GM12864 (cell line): ENCODE data around the gene SSBP3.

Experiments used
- DNase-seq: peaks from one replicate; pipeline ENCODE4 v3.0.0-alpha.2; 2011; ENCODE audit warnings: low read depth
- H3K4me3 ChIP-seq: 2 replicates; pipeline ENCODE4 v1.5.1; 2011; ENCODE audit warnings: mild to moderate bottlenecking, low read depth, low read length, control low read depth
- TF ChIP-seq, protein P1 (sequence below): IDR thresholded peaks from 2 replicates; pipeline ENCODE4 v1.5.1; 2011; ENCODE audit warnings: low read depth, mild to moderate bottlenecking, moderate library complexity, low read length, control low read depth, inconsistent platforms; ENCODE audit errors: missing control alignments

SSBP3 gene

DNA sequence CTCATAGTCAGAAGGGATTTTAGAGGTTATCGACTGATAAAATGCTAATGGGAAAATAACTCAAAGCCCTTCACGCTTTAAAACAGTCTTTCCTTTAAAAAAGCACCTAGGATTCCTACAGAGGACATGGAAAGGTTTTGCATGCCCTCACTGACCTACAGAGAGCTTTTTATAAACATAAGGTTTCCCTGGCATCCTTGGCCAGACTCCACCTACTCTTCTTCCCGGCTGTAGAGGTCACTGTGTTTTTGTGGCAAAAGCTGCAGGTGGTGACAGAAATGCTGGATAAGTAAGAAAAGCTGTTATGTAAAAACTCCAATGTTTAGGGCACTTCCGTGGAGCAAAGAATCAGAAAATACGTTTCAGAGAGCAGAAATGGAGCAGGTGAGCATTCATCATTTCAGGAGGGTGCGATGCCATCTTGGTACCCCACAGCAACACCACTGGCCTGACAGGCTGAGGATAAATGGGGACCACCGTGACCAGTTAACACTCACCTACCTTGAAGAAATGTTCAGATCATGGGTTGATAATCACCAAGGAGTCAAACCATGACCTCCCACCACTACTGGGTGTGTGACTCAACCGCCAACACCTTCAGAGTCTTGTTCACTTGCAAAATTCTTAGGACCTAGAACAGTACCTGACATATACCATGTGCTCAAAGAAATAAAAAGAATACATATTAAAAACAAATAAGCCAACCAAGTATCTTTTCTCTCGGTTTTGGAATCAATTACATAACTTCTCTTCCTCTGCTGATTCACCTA, 46.6 kb downstream of the SSBP3 start:
- no peak for DNase-seq
- TF ChIP-seq, protein P1, sequence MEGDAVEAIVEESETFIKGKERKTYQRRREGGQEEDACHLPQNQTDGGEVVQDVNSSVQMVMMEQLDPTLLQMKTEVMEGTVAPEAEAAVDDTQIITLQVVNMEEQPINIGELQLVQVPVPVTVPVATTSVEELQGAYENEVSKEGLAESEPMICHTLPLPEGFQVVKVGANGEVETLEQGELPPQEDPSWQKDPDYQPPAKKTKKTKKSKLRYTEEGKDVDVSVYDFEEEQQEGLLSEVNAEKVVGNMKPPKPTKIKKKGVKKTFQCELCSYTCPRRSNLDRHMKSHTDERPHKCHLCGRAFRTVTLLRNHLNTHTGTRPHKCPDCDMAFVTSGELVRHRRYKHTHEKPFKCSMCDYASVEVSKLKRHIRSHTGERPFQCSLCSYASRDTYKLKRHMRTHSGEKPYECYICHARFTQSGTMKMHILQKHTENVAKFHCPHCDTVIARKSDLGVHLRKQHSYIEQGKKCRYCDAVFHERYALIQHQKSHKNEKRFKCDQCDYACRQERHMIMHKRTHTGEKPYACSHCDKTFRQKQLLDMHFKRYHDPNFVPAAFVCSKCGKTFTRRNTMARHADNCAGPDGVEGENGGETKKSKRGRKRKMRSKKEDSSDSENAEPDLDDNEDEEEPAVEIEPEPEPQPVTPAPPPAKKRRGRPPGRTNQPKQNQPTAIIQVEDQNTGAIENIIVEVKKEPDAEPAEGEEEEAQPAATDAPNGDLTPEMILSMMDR, result no peak
- H3K4me3 ChIP-seq, result no peak overlapping the region

DNA sequence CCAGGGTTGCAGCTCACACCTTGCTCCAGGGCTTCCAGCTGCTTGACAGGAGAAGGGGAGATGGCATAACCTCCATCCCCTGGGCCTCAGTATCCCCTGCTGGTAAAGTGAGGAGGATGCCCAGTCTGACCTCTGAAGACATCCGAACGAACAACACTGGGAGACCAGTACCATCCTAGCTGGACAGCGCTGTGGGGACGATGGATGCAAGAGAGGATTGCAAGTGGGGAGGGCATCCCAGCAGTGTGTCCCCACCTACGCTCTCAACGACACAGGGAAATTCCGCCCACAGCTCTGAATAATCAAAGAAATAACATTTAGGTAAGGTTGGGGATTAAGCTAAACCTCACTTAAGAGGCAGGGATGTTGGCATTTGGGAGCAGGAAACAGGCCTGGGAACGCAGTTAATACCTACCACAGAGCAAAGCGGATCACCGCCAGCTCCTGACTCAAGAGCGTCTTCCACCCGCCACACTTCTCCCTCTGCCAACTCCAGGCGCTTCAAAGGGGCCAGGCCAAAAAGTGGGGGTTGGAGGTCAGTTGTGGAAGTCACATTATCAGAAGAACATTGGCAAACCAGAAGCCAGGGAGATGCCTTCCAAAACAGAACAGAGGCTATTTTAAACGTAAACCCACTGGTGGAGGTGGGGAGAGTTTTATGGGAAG, 47.6 kb downstream of the SSBP3 start:
- H3K4me3 ChIP-seq, result no peak overlapping the region
- TF ChIP-seq, protein P1, result no peak
- DNase-seq, result no peak

DNA sequence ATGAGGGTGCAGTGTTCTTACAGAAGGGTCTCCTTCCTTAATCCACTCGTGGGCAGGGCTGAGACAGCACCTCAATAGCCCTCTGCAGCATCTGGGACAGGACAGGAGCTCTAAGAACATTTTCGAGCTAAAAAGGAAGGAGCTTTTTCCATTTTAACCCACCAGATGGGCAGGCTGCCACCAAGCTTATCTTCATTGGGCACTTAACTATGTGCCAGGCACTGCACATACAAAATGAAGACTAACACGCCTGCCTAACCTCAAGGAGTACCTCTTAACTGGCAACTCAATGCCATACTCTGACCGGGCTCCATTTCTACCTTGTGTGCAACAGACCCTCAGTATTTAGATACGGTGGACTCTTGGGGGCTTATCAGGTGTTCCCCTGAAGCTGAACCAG, 48.2 kb downstream of the SSBP3 start:
- H3K4me3 ChIP-seq, result no peak overlapping the region
- no peak for DNase-seq
- TF ChIP-seq, protein P1, result no peak

DNA sequence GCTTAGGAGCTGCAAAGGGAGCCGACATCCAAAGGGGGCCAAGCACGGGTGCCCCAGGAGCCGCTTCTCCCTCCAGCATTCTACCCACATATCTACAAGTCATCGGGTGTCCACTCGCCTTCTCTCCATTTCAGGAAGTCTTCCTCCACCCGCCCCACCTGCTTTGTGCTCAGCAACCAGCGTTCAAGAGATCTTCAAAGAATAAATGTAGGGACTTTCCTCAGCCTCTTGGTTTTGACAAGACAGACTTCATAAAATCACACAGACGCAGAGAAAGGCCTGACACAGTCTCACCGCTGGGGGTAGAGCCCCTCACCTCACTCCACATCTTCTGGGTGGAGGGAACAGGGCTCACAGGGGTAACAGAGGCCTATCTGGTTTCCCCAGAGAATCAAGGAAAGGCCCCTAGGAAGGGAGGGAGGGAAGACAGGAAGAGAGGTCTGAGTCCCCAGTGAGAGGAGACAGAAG, 49.5 kb downstream of the SSBP3 start:
- no peak overlapping the region for H3K4me3 ChIP-seq

DNA sequence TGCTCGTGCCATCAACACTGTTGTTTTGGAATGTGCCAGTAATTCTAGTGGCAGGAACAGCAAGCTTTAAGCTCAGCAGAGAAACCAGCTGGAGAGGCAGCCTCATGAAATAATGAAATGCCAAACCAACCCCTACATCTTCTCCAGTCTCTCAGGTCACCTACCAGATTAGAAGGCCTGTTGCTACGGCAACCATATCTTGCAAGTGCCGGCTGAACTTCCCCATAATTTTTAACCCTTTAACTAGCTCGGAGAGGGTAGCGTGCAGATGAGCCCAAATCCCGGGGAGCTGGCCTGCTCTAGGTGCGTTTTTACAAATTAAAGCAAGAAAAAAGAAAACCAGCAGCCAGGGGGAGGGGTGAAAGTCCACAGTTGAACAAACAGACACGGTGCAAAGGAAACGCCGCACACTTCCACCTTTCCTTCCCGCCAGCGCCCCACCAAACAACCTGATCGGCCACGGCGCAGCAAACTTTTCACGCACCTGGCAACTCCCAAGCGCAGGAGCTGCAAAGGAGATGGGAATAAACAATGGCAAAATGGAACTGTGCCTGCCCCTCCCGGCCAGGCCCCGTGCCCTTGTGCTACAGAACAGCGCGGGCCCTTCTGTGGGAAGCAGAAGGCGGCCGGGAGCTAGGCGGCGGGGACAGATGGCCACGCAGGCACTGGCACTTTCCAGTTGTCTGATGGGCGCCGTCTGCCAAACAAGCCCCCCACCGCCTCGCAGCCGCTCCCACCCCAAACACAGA, 50.1 kb downstream of the SSBP3 start:
- DNase-seq, result no peak
- TF ChIP-seq, protein P1, result no peak
- H3K4me3 ChIP-seq, result no peak overlapping the region

More for the DNA sequence above, 49.5 kb downstream of the SSBP3 start:
- no peak for DNase-seq
- TF ChIP-seq, protein P1, result no peak

DNA sequence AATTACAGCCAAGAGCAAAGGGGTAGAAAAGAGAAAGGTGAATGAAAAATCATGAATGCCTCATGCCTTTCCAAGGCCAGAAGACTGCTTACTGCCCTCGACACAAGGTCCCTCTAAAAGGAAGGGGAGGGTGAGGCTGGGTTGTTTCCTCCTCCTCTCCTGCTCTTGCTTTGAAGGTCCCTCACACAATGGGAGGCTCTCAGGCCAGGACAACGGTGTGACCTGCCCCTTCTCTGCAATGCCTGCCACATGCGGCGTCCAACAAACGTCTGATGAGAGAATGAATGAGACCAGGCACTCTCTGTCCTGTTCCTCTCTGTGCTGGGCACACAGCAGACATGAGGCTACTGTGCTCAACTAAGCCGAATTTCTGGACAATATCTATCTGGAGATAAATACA, 51.3 kb downstream of the SSBP3 start:
- DNase-seq, result no peak
- no peak overlapping the region for H3K4me3 ChIP-seq
- TF ChIP-seq, protein P1, result no peak
